Common myeloid progenitor, CD34-positive (primary cell): ENCODE measurements around the gene SCD5.

Experiments
- CTCF ChIA-PET: fragments of 350-600 bp; sonication (Branson Sonifier 250); formaldehyde crosslinking; loops from one replicate; lab custom pipeline; 2021; ENCODE audit warnings: antibody characterized with exemption; lab: Charles Lee
- POLR2A ChIA-PET: fragments of 350-600 bp; sonication (Branson Sonifier 250); formaldehyde crosslinking; loops from one replicate; lab custom pipeline; 2021; ENCODE audit warnings: antibody characterized with exemption; lab: Charles Lee
- DNase-seq, 3 donors: peaks; one replicate each; pipeline versions ENCODE4 v3.0.0 to v3.0.0-alpha.2; 2013
- H3K27ac ChIP-seq, 2 experiments: 1 replicate in 1 of 2; 2 replicates in 1 of 2; pipeline ENCODE4 v1.7.0; 2013; ENCODE audit warnings: inconsistent platforms in 2 of 2, low read length in 2 of 2, mild to moderate bottlenecking in 2 of 2, low read depth in 1 of 2, moderate library complexity in 1 of 2; ENCODE audit not compliant: severe bottlenecking in 2 of 2, insufficient read depth in 1 of 2, poor library complexity in 1 of 2
- H3K27me3 ChIP-seq, 5 experiments: replicated peaks in 2 of 5; 1 replicate in 3 of 5; 2 replicates in 2 of 5; pipeline versions ENCODE4 v1.6.1 to v1.7.0; 2013; ENCODE audit warnings: low read length in 4 of 5, mild to moderate bottlenecking in 2 of 5, moderate library complexity in 2 of 5, inconsistent platforms in 1 of 5; ENCODE audit not compliant: insufficient read depth in 5 of 5, control insufficient read depth in 4 of 5
- H3K36me3 ChIP-seq, 4 experiments: 1 replicate in 2 of 4; 2 replicates in 2 of 4; pipeline versions ENCODE4 v1.6.1 to v1.7.0; 2013; ENCODE audit warnings: low read length in 3 of 4, control low read depth in 1 of 4, mild to moderate bottlenecking in 1 of 4; ENCODE audit not compliant: control insufficient read depth in 4 of 4, insufficient read depth in 4 of 4
- H3K4me1 ChIP-seq, 4 experiments: 1 replicate in 3 of 4; 2 replicates in 1 of 4; pipeline versions ENCODE4 v1.6.1 to v1.7.1; 2013; ENCODE audit warnings: low read length in 3 of 4, mild to moderate bottlenecking in 3 of 4, control low read depth in 1 of 4, inconsistent platforms in 1 of 4, moderate library complexity in 1 of 4; ENCODE audit not compliant: control insufficient read depth in 4 of 4, insufficient read depth in 4 of 4; ENCODE audit errors: control extremely low read depth in 1 of 4
- H3K4me3 ChIP-seq, 7 experiments: 1 replicate in 4 of 7; 2 replicates in 3 of 7; pipeline versions ENCODE4 v1.5.1 to v1.7.0; 2013; ENCODE audit warnings: mild to moderate bottlenecking in 7 of 7, low read length in 6 of 7, moderate library complexity in 6 of 7, inconsistent platforms in 2 of 7, low read depth in 2 of 7, control low read depth in 1 of 7; ENCODE audit not compliant: insufficient read depth in 4 of 7, control insufficient read depth in 1 of 7; ENCODE audit errors: extremely low read depth in 1 of 7
- H3K9me3 ChIP-seq, 5 experiments: 1 replicate in 4 of 5; 2 replicates in 1 of 5; pipeline versions ENCODE4 v1.6.1 to v1.7.1; 2013; ENCODE audit warnings: low read length in 4 of 5, mild to moderate bottlenecking in 2 of 5, inconsistent platforms in 1 of 5, low read depth in 1 of 5, moderate library complexity in 1 of 5; ENCODE audit not compliant: control insufficient read depth in 4 of 5, insufficient read depth in 2 of 5; ENCODE audit errors: control extremely low read depth in 1 of 5
- WGBS: methylation state at CpG from one replicate; pipeline ENCODE4 v1.1.5; 2013; ENCODE audit not compliant: insufficient coverage; 5-methylcytosine and 5-hydroxymethylcytosine counted together

The SCD5 gene

GRCh38 chr4:82782626-82783345 lies 15.8 kb downstream of the SCD5 start:
- 98% methylated on average over 4 of the region's 5 CpGs for WGBS
- DNase-seq, result no peak
- H3K4me3 ChIP-seq, result no peak overlapping the region
- no peaks in the 10 kb centered on the region for H3K36me3 ChIP-seq
- CTCF ChIA-PET, result interaction anchor here (1.0 kb wide), 1 partner anchor 16 kb away, joined by 3 read pairs; no protein-coding TSS in a partner anchor
- no peaks in the 10 kb centered on the region for H3K9me3 ChIP-seq
- POLR2A ChIA-PET, result interaction anchor here (0.7 kb wide), 1 partner anchor 321 kb away, joined by 3 read pairs; no protein-coding TSS in a partner anchor
- no peak overlapping the region for H3K27ac ChIP-seq
- no peaks in the 10 kb centered on the region for H3K27me3 ChIP-seq
- H3K4me1 ChIP-seq, result peaks cover 9 to 46% (median 27%) of the 10 kb centered on the region in 4 experiments

GRCh38 chr4:82780752-82781231 lies 17.8 kb downstream of the SCD5 start:
- no peaks in the 10 kb centered on the region for H3K36me3 ChIP-seq
- 0% methylated on average over 4 of the region's 10 CpGs for WGBS
- DNase-seq, result peak; percentile 84 to 95 (median 95)
- H3K27me3 ChIP-seq, result no peaks in the 10 kb centered on the region
- CTCF ChIA-PET, result interaction anchor here (0.9 kb wide), 1 partner anchor 46 kb away, joined by 3 read pairs; no protein-coding TSS in a partner anchor
- POLR2A ChIA-PET, result interaction anchor here (0.8 kb wide), 1 partner anchor 18 kb away, joined by 3 read pairs; the partner anchor contains the start of gene SCD5
- H3K4me1 ChIP-seq, result peaks cover 6 to 41% (median 27%) of the 10 kb centered on the region in 4 experiments
- H3K9me3 ChIP-seq, result no peaks in the 10 kb centered on the region
- peak overlapping the region; percentile 26 to 27 for H3K27ac ChIP-seq
- peak overlapping the region in 1 of 7 experiments; percentile 34 for H3K4me3 ChIP-seq

GRCh38 chr4:82780170-82780751 lies 18.3 kb downstream of the SCD5 start:
- no peaks in the 10 kb centered on the region for H3K27me3 ChIP-seq
- ChIA-PET CTCF (interaction anchor here (0.9 to 1.2 kb wide), 2 partner anchors 9 to 46 kb away, joined by 3 read pairs; no protein-coding TSS in a partner anchor), POLR2A (interaction anchor here (0.8 kb wide), 1 partner anchor 19 kb away, joined by 3 read pairs; the partner anchor contains the start of gene SCD5)
- no peaks in the 10 kb centered on the region for H3K9me3 ChIP-seq
- 57% methylated on average over 1 of the region's 1 CpG for WGBS
- H3K4me1 ChIP-seq, result peaks cover 6 to 36% (median 24%) of the 10 kb centered on the region in 4 experiments
- no peaks in the 10 kb centered on the region for H3K36me3 ChIP-seq
- peak overlapping the region in 1 of 7 experiments; percentile 34 for H3K4me3 ChIP-seq
- H3K27ac ChIP-seq, result peak overlapping the region; percentile 26 to 27
- DNase-seq, result no peak

- Histone ChIP-seq H3K36me3 (no peaks in the 10 kb centered on the region), H3K4me1 (peaks cover 6 to 34% (median 24%) of the 10 kb centered on the region in 4 experiments), H3K27me3 (no peaks in the 10 kb centered on the region), H3K27ac (no peak overlapping the region), H3K4me3 (no peak overlapping the region), H3K9me3 (no peaks in the 10 kb centered on the region)
- whole genome bisulfite sequencing, result 60% methylated on average over 3 of the region's 11 CpGs
- DNase-seq, result no peak
- ChIA-PET POLR2A (interaction anchor here (1.2 kb wide), 1 partner anchor 10 kb away, joined by 3 read pairs; no protein-coding TSS in a partner anchor), CTCF (interaction anchor here (0.7 to 1.2 kb wide), 2 partner anchors 10 to 37 kb away, joined by 3 read pairs; no protein-coding TSS in a partner anchor)
Measured at GRCh38 chr4:82779032-82779431, 19.6 kb downstream of the SCD5 start.

GRCh38 chr4:82777857-82778525 lies 20.6 kb downstream of the SCD5 start:
- Histone ChIP-seq H3K9me3 (no peaks in the 10 kb centered on the region), H3K4me1 (peaks cover 6 to 35% (median 24%) of the 10 kb centered on the region in 4 experiments), H3K27me3 (no peaks in the 10 kb centered on the region), H3K4me3 (no peak overlapping the region), H3K36me3 (no peaks in the 10 kb centered on the region), H3K27ac (no peak overlapping the region)
- WGBS, result 83% methylated on average over 2 of the region's 5 CpGs
- DNase-seq, result no peak
- POLR2A ChIA-PET, result interaction anchor here (1.2 kb wide), 1 partner anchor 11 kb away, joined by 3 read pairs; no protein-coding TSS in a partner anchor
- CTCF ChIA-PET, result interaction anchor here (0.7 to 1.1 kb wide), 3 partner anchors 20 to 319 kb away, joined by 3 read pairs; partner anchors contain the start of gene SCD5

- Histone ChIP-seq H3K4me1 (peaks cover 6 to 35% (median 24%) of the 10 kb centered on the region in 4 experiments), H3K9me3 (no peaks in the 10 kb centered on the region), H3K4me3 (no peak overlapping the region), H3K27ac (no peak overlapping the region), H3K27me3 (no peaks in the 10 kb centered on the region), H3K36me3 (no peaks in the 10 kb centered on the region)
- CTCF ChIA-PET, result interaction anchor here (1.2 to 2.0 kb wide), 2 partner anchors 19 to 44 kb away, joined by 3 to 5 read pairs; no protein-coding TSS in a partner anchor
- 100% methylated on average over 5 of the region's 5 CpGs for WGBS
- DNase-seq, result no peak
- POLR2A ChIA-PET, result no interaction called here
Measured at GRCh38 chr4:82776925-82777542, 21.6 kb downstream of the SCD5 start.
